ENCODE data around the gene TAS2R16.

TAS2R16 gene, protein sequence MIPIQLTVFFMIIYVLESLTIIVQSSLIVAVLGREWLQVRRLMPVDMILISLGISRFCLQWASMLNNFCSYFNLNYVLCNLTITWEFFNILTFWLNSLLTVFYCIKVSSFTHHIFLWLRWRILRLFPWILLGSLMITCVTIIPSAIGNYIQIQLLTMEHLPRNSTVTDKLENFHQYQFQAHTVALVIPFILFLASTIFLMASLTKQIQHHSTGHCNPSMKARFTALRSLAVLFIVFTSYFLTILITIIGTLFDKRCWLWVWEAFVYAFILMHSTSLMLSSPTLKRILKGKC

DNA sequence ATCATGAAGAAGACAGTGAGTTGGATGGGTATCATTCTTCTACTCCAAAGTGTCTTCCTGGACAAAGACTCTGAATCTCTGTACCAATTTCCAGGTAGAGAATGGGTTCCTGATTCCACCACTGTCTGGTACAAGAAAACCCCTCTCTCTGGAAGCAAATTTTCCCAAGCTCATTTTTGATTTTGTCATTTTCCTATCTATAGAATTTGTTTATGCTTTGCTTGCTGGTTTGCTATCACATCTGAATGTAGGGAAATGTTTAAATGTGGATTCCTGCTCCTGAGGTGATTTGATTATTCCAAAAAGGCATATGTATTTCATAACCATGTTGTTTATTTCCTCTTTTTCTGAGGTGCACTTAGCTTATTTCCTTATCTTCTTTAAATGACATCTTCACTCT lies at the start of gene TAS2R16:
TSS of gene TAS2R16 (minus strand) at position 101 of the 400 bp plus-strand sequence. CDS start at position 35, 66 bp downstream.
- TF ChIP-seq, protein P1, sequence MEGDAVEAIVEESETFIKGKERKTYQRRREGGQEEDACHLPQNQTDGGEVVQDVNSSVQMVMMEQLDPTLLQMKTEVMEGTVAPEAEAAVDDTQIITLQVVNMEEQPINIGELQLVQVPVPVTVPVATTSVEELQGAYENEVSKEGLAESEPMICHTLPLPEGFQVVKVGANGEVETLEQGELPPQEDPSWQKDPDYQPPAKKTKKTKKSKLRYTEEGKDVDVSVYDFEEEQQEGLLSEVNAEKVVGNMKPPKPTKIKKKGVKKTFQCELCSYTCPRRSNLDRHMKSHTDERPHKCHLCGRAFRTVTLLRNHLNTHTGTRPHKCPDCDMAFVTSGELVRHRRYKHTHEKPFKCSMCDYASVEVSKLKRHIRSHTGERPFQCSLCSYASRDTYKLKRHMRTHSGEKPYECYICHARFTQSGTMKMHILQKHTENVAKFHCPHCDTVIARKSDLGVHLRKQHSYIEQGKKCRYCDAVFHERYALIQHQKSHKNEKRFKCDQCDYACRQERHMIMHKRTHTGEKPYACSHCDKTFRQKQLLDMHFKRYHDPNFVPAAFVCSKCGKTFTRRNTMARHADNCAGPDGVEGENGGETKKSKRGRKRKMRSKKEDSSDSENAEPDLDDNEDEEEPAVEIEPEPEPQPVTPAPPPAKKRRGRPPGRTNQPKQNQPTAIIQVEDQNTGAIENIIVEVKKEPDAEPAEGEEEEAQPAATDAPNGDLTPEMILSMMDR (IDR thresholded peaks at IDR 0.05; ENCODE audit: low read depth, low read length, missing control alignments), result no peak
- no peak for DNase-seq (ENCODE audit: extremely low read depth, low read depth)
- no peak within 1 kb of the TSS for H3K4me3 ChIP-seq (replicated peaks; ENCODE audit: low read depth, low read length)

DNA sequence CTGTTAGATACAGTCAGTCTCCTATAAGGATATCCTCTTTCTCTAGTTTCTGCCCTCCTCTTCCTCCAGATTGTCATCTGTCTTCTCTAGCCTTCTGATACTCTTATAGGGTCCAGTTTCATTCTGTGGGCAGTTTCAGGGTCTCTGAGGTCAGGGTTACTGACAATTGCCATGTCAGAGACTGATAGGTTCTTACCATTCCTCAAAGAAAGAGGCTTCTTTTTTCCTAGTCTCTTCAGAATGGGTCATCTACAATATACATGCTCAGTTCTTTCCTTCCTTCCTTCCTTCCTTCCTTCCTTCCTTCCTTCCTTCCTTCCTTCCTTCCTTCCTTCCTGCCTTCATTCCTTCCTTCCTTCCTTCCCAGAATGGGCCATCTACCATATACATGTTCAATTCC lies 48.1 kb upstream of the TAS2R16 start:
- TF ChIP-seq, protein P1 (IDR thresholded peaks at IDR 0.05; ENCODE audit: low read depth, low read length, missing control alignments), result no peak
- H3K4me3 ChIP-seq (replicated peaks; ENCODE audit: low read depth, low read length), result no peak overlapping the region
- DNase-seq (ENCODE audit: extremely low read depth, low read depth), result no peak

DNA sequence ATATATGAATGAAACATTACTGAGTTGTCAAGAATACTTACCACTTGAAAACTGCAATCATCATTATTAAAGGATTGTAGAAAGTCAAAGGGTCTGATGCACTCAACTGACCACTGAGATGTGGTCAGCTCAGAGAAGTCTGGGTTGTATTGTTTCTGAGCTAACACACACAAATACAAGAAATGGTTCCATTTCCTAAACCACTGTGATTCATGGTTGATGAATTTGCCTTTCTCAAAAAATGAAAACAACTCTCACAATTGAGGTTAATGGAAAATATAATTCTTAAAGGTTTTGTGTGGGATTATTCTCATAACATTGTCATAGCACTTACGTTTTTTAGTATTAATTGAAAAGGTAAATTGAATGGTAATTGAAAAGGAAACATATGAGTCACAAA lies 45.6 kb upstream of the TAS2R16 start:
- DNase-seq (ENCODE audit: extremely low read depth, low read depth), result no peak
- TF ChIP-seq, protein P1 (IDR thresholded peaks at IDR 0.05; ENCODE audit: low read depth, low read length, missing control alignments), result no peak
- no peak overlapping the region for H3K4me3 ChIP-seq (replicated peaks; ENCODE audit: low read depth, low read length)

DNA sequence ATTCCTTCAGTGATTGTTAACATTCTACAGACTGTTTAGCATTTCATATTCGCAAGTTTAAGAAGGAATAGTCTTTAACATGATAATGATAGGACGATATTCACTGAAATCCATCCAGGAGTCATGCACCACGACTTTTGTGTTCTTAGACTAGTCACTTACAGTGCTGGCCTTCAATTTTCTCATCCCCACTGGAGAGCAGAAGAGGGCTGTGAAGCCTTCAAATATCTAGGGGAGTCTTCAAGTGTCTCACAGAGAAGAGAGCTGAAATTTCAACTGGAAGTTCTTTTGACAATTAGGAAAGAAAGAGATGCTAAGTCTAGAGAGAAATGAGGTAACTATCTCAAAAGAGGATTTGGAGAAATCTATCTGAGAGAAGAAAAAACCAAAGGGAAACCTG lies 43.8 kb upstream of the TAS2R16 start:
- H3K4me3 ChIP-seq (replicated peaks; ENCODE audit: low read depth, low read length), result no peak overlapping the region
- no peak for DNase-seq (ENCODE audit: extremely low read depth, low read depth)
- TF ChIP-seq, protein P1 (IDR thresholded peaks at IDR 0.05; ENCODE audit: low read depth, low read length, missing control alignments), result no peak

DNA sequence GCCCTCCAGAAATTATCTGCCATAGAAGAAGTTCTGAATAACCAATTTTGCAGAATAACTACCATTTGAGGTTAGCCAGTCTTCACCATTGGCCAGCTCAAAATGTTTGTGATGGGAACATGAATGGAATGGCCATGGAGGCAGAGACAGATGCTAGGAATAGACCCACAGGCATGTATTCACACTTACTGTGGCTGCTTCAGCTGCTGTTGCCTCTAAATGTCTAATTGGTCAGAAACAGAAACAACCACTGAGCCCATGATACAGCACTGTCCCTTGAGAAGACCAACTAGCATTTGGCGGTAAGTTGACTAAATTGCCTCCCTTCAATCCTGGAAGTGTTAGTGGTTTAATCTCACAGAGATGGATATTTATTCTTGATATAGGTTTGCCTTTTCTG lies 38.6 kb upstream of the TAS2R16 start:
- TF ChIP-seq, protein P1 (IDR thresholded peaks at IDR 0.05; ENCODE audit: low read depth, low read length, missing control alignments), result no peak

DNA sequence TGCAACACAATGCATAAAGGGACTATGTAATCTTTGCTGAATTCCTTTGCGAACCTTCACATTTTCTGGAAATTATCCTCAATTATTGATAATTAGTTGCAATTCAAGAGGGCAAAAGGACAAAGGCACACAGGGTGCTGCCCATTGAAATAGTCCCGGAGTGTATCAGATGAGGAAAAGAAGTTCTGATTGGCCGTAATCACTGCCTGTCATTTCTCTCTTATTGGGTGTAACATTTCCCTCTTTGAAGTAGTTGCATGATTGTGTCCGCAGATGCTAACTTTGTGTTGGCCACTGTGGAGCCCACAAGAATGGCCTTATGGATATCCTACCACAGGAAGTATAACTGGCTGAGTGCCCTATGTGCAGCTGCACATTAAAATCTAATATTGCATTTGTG lies 35.1 kb upstream of the TAS2R16 start:
- H3K4me3 ChIP-seq (replicated peaks; ENCODE audit: low read depth, low read length), result no peak overlapping the region
- DNase-seq (ENCODE audit: extremely low read depth, low read depth), result no peak
- TF ChIP-seq, protein P1 (IDR thresholded peaks at IDR 0.05; ENCODE audit: low read depth, low read length, missing control alignments), result no peak

More for the DNA sequence above, 38.6 kb upstream of the TAS2R16 start:
- H3K4me3 ChIP-seq (replicated peaks; ENCODE audit: low read depth, low read length), result no peak overlapping the region
- no peak for DNase-seq (ENCODE audit: extremely low read depth, low read depth)

DNA sequence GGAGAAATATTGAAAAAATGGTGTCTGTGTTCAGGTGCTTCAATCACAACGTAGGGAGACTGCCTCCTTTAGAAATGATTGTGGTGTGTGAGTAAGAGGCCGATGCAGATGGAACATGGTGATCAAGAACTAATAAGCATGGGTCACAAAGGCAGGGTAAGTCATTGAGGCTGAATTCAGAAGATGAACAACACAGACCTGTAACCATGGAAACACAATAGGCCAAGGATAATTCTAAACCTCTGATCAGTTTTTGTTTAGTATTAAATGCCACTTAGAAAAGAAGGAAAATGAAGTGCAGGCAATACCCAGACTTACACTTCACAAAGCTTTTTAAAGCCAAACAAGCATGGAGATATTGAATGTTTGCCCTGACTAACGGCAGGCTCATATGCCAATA lies 32.8 kb upstream of the TAS2R16 start:
- no peak for DNase-seq (ENCODE audit: extremely low read depth, low read depth)
- TF ChIP-seq, protein P1 (IDR thresholded peaks at IDR 0.05; ENCODE audit: low read depth, low read length, missing control alignments), result no peak
- H3K4me3 ChIP-seq (replicated peaks; ENCODE audit: low read depth, low read length), result no peak overlapping the region
